ENCODE results near the gene KIAA0586. TPM values are rescaled to one million over a fixed set of nuclear protein-coding genes. Genes with fewer than 3 reads are reported as not detected.

The KIAA0586 gene
- total RNA-seq, 1 experiment from 2014 or later, result 23.5 TPM

GRCh38 chr14:58541633-58542022, 114.1 kb downstream of the KIAA0586 start (continued):
- no peak for TF ChIP-seq ZNF512 (CRISPR knock-in tag; IDR thresholded peaks at IDR 0.05; ENCODE audit: borderline replicate concordance)
- no peak for TF ChIP-seq TEAD1 (CRISPR knock-in tag; IDR thresholded peaks at IDR 0.05)
- TF ChIP-seq ZBTB21 (CRISPR knock-in tag; IDR thresholded peaks at IDR 0.05; ENCODE audit: borderline replicate concordance), result no peak
- no peak for TF ChIP-seq NFATC4 (CRISPR knock-in tag; IDR thresholded peaks at IDR 0.05)

GRCh38 chr14:58543253-58543652, 115.7 kb downstream of the KIAA0586 start:
- no peaks in the 10 kb centered on the region; the same call in 1 of the 2 replicates for H3K4me1 Mint-ChIP-seq
- H3K27ac Mint-ChIP-seq, result no peak overlapping the region
- 0 out of 2 replicates have a peak, but pooled peaks cover 4% of the 10 kb centered on the region for H3K36me3 Mint-ChIP-seq
- CTCF ChIA-PET, result no interaction called here
- no peaks in the 10 kb centered on the region for H3K27me3 Mint-ChIP-seq (ENCODE audit: low read depth)
- POLR2A ChIA-PET, result no interaction called here
- no peak for ATAC-seq
- DNase-seq (ENCODE audit: low spot score), result no peak
- TF ChIP-seq ZNF423 (CRISPR knock-in tag; IDR thresholded peaks at IDR 0.05), result no peak
- no peak for TF ChIP-seq NFATC4 (CRISPR knock-in tag; IDR thresholded peaks at IDR 0.05)
- no peak for TF ChIP-seq FOXP1 (CRISPR knock-in tag; IDR thresholded peaks at IDR 0.05; ENCODE audit: borderline replicate concordance)
- no peak for TF ChIP-seq CREM (CRISPR knock-in tag; IDR thresholded peaks at IDR 0.05)
- TF ChIP-seq FOXP4 (CRISPR knock-in tag; IDR thresholded peaks at IDR 0.05), result no peak
- TF ChIP-seq HMGXB4 (CRISPR knock-in tag; IDR thresholded peaks at IDR 0.05), result no peak
- TF ChIP-seq NR3C1 (CRISPR knock-in tag; conservative IDR thresholded peaks at IDR 0.05; ENCODE audit: low read depth), result no peak
- no peak for TF ChIP-seq IRF1 (CRISPR knock-in tag; IDR thresholded peaks at IDR 0.05)
- no peak for TF ChIP-seq ZSCAN18 (CRISPR knock-in tag; IDR thresholded peaks at IDR 0.05)
- no peak for TF ChIP-seq NR1H2 (CRISPR knock-in tag; IDR thresholded peaks at IDR 0.05)
- no peak for TF ChIP-seq ZNF219 (CRISPR knock-in tag; IDR thresholded peaks at IDR 0.05; ENCODE audit: borderline replicate concordance)
- TF ChIP-seq CDX4 (CRISPR knock-in tag; IDR thresholded peaks at IDR 0.05; ENCODE audit: borderline replicate concordance), result no peak
- no peak for TF ChIP-seq JAZF1 (CRISPR knock-in tag; IDR thresholded peaks at IDR 0.05)
- no peak for TF ChIP-seq GABPB1 (CRISPR knock-in tag; IDR thresholded peaks at IDR 0.05)
- TF ChIP-seq NR2C2 (CRISPR knock-in tag; IDR thresholded peaks at IDR 0.05), result no peak
- peaks cover 12% of the 10 kb centered on the region for H3K9me3 Mint-ChIP-seq
- H3K4me3 Mint-ChIP-seq, result no peak overlapping the region
